HEK293 (cell line): ENCODE data around the gene KIAA0232.
A peak's percentile ranks its signal among the peaks of the same experiment; 100 is the strongest.

ENCODE experiments used
- ELK4 ChIP-seq: IDR thresholded peaks from 2 replicates; pipeline ENCODE4 v1.6.1; 2011; ENCODE audit warnings: mild to moderate bottlenecking, low read depth, low read length, borderline replicate concordance
- KLF10 ChIP-seq: fragments of 450-650 bp; IDR thresholded peaks from 2 replicates; pipeline ENCODE4 v1.5.1; 2018; ENCODE audit warnings: missing biosample characterization, mild to moderate bottlenecking, missing genetic modification characterization
- KLF17 ChIP-seq: fragments of 450-650 bp; formaldehyde crosslinking; IDR thresholded peaks from 2 replicates; pipeline ENCODE4 v1.5.1; 2016; ENCODE audit warnings: missing biosample characterization, missing genetic modification characterization
- PRDM10 ChIP-seq: fragments of 450-650 bp; formaldehyde crosslinking; IDR thresholded peaks from 2 replicates; pipeline ENCODE4 v1.5.1; 2016; ENCODE audit warnings: missing biosample characterization, missing genetic modification characterization
- RBAK ChIP-seq: fragments of 450-650 bp; formaldehyde crosslinking; IDR thresholded peaks from 2 replicates; pipeline ENCODE4 v1.5.1; 2016; ENCODE audit warnings: missing biosample characterization, missing genetic modification characterization
- SCRT1 ChIP-seq: fragments of 450-650 bp; formaldehyde crosslinking; IDR thresholded peaks from 2 replicates; pipeline ENCODE4 v1.5.1; 2016; ENCODE audit warnings: missing biosample characterization, missing genetic modification characterization, borderline replicate concordance
- YY1 ChIP-seq: fragments of 450-650 bp; formaldehyde crosslinking; IDR thresholded peaks from 2 replicates; pipeline ENCODE4 v1.5.1; 2018; ENCODE audit warnings: missing biosample characterization, missing genetic modification characterization
- ZBTB11 ChIP-seq: fragments of 450-650 bp; formaldehyde crosslinking; conservative IDR thresholded peaks from 2 replicates; pipeline ENCODE4 v1.5.1; 2016; ENCODE audit warnings: low read depth, missing biosample characterization, missing genetic modification characterization
- ZBTB26 ChIP-seq: fragments of 450-650 bp; formaldehyde crosslinking; optimal IDR thresholded peaks from 2 replicates; pipeline ENCODE3; 2016; ENCODE audit warnings: missing biosample characterization, mild to moderate bottlenecking, missing genetic modification characterization
- ZBTB48 ChIP-seq: fragments of 450-650 bp; formaldehyde crosslinking; IDR thresholded peaks from 2 replicates; pipeline ENCODE4 v1.5.1; 2016; ENCODE audit warnings: missing biosample characterization, missing genetic modification characterization
- ZBTB49 ChIP-seq: fragments of 450-650 bp; formaldehyde crosslinking; IDR thresholded peaks from 2 replicates; pipeline ENCODE4 v1.5.1; 2016; ENCODE audit warnings: missing biosample characterization, missing genetic modification characterization, low read depth
- ZFP69B ChIP-seq: fragments of 450-650 bp; formaldehyde crosslinking; IDR thresholded peaks from 2 replicates; pipeline ENCODE4 v1.5.1; 2016; ENCODE audit warnings: missing biosample characterization, missing genetic modification characterization
- ZNF114 ChIP-seq: fragments of 450-650 bp; formaldehyde crosslinking; IDR thresholded peaks from 2 replicates; pipeline ENCODE4 v1.5.0; 2017; ENCODE audit warnings: missing biosample characterization, missing genetic modification characterization
- ZNF19 ChIP-seq: fragments of 450-650 bp; formaldehyde crosslinking; IDR thresholded peaks from 2 replicates; pipeline ENCODE4; 2016; ENCODE audit warnings: missing biosample characterization, missing genetic modification characterization, low read depth
- ZNF362 ChIP-seq: fragments of 450-650 bp; formaldehyde crosslinking; IDR thresholded peaks from 2 replicates; pipeline ENCODE4 v1.5.1; 2016; ENCODE audit warnings: missing biosample characterization, missing genetic modification characterization
- ZNF37A ChIP-seq: fragments of 450-650 bp; IDR thresholded peaks from 2 replicates; pipeline ENCODE4 v1.5.1; 2018; ENCODE audit warnings: missing biosample characterization, missing genetic modification characterization
- ZNF621 ChIP-seq: fragments of 450-650 bp; formaldehyde crosslinking; IDR thresholded peaks from 2 replicates; pipeline ENCODE4 v1.5.1; 2017; ENCODE audit warnings: missing biosample characterization, missing genetic modification characterization
- ZNF76 ChIP-seq: fragments of 450-650 bp; formaldehyde crosslinking; IDR thresholded peaks from 2 replicates; pipeline ENCODE4; 2016; ENCODE audit warnings: low read depth, missing biosample characterization, missing genetic modification characterization, borderline replicate concordance
- ZNF785 ChIP-seq: fragments of 450-650 bp; formaldehyde crosslinking; IDR thresholded peaks from 2 replicates; pipeline ENCODE4 v1.5.1; 2016; ENCODE audit warnings: missing biosample characterization, missing genetic modification characterization
- ZNF830 ChIP-seq: fragments of 450-650 bp; IDR thresholded peaks from 2 replicates; pipeline ENCODE4 v1.5.0; 2018; ENCODE audit warnings: missing biosample characterization, missing genetic modification characterization, low read depth, mild to moderate bottlenecking, moderate library complexity
- ZSCAN5A ChIP-seq: fragments of 450-650 bp; formaldehyde crosslinking; IDR thresholded peaks from 2 replicates; pipeline ENCODE4 v1.5.1; 2016; ENCODE audit warnings: missing biosample characterization, missing genetic modification characterization

The KIAA0232 gene

GRCh38 chr4:6909113-6909969, 126.8 kb downstream of the KIAA0232 start, which contains the start of gene TBC1D14 (continued):
- peak; percentile 83 for TF ChIP-seq ZBTB11 (tag by site-specific recombination)
- peak; percentile 88 for TF ChIP-seq KLF10 (tag by site-specific recombination)
- TF ChIP-seq ZNF785 (tag by site-specific recombination): no peak
- no peak for TF ChIP-seq ZNF114 (tag by site-specific recombination)
- TF ChIP-seq SCRT1: no peak
- peak; percentile 70; the same call in 1 of the 2 replicates for TF ChIP-seq KLF17 (tag by site-specific recombination)
- no peak for TF ChIP-seq ZNF621 (tag by site-specific recombination)
- no peak for TF ChIP-seq ZBTB49 (tag by site-specific recombination)
- TF ChIP-seq ZNF76 (tag by site-specific recombination): 0 out of 2 replicates have a peak, but pooled peaks have one; percentile 62
- peak; percentile 56 for TF ChIP-seq ZBTB26 (tag by site-specific recombination)
- no peak for TF ChIP-seq ZNF830 (tag by site-specific recombination)
- peak; percentile 80 for TF ChIP-seq ZBTB48
- no peak; the same call in 1 of the 2 replicates for TF ChIP-seq ELK4
- TF ChIP-seq YY1: peak; percentile 93
- TF ChIP-seq ZFP69B: 0 out of 2 replicates have a peak, but pooled peaks have one; percentile 17
- TF ChIP-seq ZNF37A (tag by site-specific recombination): no peak
- TF ChIP-seq PRDM10: peak; percentile 68; the same call in 1 of the 2 replicates
- TF ChIP-seq ZNF19 (tag by site-specific recombination): no peak
- TF ChIP-seq RBAK: no peak
- no peak for TF ChIP-seq ZNF362 (tag by site-specific recombination)
- TF ChIP-seq ZSCAN5A (tag by site-specific recombination): no peak
